Measurements from ENCODE around the gene PTGES. TPM values are rescaled to one million over a fixed set of nuclear protein-coding genes. Genes with fewer than 3 reads are reported as not detected.

The PTGES gene
- total RNA-seq, 2 experiments from 2014 or later = 0.09 to 0.16 TPM

DNA sequence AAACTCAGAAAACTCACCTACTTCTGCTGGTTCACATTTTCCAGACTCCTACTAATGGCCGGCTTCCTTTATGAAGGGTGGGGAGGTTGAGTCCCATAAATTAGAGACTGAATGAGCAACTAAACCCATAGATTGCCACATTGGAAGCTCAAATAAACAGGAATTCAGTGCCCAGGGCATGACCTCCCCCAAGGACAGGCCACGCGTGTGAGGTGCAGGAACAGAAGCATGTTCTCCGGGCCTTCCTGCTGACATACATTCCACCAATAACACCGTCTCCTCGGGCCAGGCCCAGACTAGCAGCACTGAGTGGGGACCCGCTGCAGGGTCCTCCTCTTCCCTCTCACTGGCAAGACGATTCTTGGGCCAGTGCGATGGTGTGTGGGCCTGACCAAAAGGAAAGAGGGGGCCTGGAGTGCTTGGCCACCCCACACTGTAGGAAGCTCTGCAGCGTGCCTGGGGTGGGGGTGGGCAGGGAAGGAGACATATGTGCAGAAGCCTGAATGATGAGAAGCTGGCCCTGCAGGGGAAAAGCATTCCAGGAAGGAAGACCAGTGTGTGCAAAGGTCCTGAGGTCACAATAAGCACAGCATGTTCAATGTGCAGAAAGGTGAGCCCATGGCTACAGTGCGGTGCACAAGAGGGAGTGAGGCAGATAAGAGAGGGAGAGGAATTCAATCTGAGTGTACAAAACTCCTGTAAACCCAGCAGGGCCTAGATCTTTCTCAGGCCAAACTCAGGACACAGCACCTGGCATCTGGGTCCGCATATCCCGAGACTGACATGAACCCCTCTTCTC lies 12.0 kb downstream of the PTGES start:
- intact Hi-C loops (cut with DNase I, micrococcal nuclease) = no loop called here
- DNase-seq = no peak
- ChIA-PET POLR2A (no interaction called here), CTCF (interaction anchor here (0.6 to 6.9 kb wide), 4 partner anchors 14 to 68 kb away, joined by 3 to 101 read pairs (median 15); no protein-coding TSS in a partner anchor)
- no peak for ATAC-seq
- no peaks in the 10 kb centered on the region for H3K36me3 Mint-ChIP-seq (ENCODE audit: low read depth)
- no peak overlapping the region for H3K4me3 Mint-ChIP-seq
- no peak overlapping the region for H3K27ac Mint-ChIP-seq
- peaks cover 6% of the 10 kb centered on the region for H3K4me1 Mint-ChIP-seq
- H3K27me3 Mint-ChIP-seq = no peaks in the 10 kb centered on the region
- no peaks in the 10 kb centered on the region for H3K9me3 Mint-ChIP-seq (ENCODE audit: low read depth)

DNA sequence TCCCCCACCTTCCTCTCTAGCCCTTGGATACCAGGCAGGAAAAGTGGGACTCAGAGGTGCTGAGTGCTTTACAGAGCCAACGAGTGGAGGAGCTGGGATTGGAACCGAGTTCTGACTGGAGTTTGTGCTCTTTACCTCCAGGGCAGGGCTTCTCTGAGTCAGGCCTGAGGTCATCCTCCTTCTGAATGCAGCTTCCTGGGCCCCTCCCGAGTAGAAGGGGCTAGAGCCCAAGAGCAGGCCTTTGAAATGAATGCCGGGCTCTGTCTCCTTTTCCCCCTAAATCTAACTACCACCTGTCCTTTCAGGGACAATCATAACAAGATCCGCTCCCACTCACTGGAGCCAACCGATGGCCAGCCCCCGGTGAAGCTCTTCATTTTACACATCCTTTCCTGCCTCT lies 12.7 kb downstream of the PTGES start:
- H3K27ac Mint-ChIP-seq = no peak overlapping the region
- ATAC-seq = no peak
- ChIA-PET CTCF (interaction anchor here (0.6 to 6.9 kb wide), 5 partner anchors 13 to 67 kb away, joined by 3 to 101 read pairs (median 5); no protein-coding TSS in a partner anchor), POLR2A (no interaction called here)
- H3K36me3 Mint-ChIP-seq (ENCODE audit: low read depth) = no peaks in the 10 kb centered on the region
- peaks cover 6% of the 10 kb centered on the region for H3K4me1 Mint-ChIP-seq
- no peaks in the 10 kb centered on the region for H3K27me3 Mint-ChIP-seq
- no peak overlapping the region for H3K4me3 Mint-ChIP-seq
- intact Hi-C loops (cut with DNase I, micrococcal nuclease) = no loop called here
- no peak for DNase-seq
- no peaks in the 10 kb centered on the region for H3K9me3 Mint-ChIP-seq (ENCODE audit: low read depth)

DNA sequence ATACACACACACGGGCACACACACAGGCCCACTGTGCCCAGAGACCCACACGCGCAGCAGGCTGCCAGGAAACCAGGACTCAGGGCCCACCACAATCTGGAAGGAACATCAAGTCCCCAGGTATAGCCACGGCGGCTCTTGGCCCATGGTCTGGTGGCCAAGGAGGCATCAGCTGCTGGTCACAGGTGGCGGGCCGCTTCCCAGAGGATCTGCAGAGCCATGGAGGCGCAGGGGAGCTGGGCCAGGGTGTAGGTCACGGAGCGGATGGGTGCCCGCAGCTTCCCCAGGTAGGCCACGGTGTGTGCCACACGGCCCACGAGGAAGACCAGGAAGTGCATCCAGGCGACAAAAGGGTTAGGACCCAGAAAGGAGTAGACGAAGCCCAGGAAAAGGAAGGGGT lies 13.4 kb downstream of the PTGES start:
- Mint-ChIP-seq H3K4me1 (peaks cover 6% of the 10 kb centered on the region), H3K27me3 (no peaks in the 10 kb centered on the region), H3K9me3 (ENCODE audit: low read depth) (no peaks in the 10 kb centered on the region), H3K36me3 (ENCODE audit: low read depth) (no peaks in the 10 kb centered on the region), H3K4me3 (no peak overlapping the region), H3K27ac (no peak overlapping the region)
- CTCF ChIA-PET = interaction anchor here (1.0 to 6.9 kb wide), 6 partner anchors 12 to 51 kb away, joined by 3 to 101 read pairs (median 15); no protein-coding TSS in a partner anchor
- intact Hi-C loops (cut with DNase I, micrococcal nuclease) = loop anchor here in 1 of 2 experiments (5.0 kb wide), 1 partner anchor 363 kb away; no protein-coding TSS in a partner anchor
- ATAC-seq (no peak), DNase-seq (no peak)
- POLR2A ChIA-PET = no interaction called here

DNA sequence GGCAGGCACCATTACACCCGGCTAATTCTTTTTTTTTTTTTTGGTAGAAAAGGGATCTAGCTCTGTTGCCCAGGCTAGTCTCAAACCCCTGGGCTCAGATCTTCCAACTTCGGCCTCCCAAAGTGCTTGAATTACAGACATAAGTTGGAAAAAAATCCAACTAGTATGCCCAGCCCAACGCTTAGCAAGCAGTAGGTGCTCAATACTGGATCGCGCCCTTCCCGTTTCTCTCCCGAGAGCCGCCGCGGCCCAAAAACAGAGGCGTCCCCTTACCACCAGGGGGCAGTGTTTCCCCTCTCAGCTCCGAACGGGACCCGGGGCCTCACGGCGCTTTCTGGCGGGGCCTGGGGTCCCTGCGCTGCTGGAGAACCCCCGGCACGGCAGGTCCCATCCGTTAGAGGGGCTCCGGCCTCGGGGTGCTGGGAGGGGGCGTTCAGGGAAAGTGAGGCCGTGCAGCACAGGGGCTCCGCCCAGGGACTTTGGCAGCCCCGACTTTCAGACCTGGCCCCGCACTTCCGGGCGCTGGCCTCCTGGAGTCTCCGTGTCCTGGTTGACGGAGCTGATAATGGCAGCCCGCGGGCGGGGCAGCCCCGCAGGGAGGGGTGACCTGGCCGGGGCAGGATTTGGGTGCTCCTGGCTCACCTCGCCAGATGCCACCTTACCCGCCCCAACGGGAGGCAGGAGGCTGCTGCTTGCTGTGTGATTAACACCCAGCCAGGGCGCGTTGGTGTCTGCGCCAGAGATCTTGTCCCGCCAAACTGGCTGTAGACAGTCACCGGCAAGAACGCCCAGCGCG lies 15.2 kb downstream of the PTGES start:
- ATAC-seq (peak; percentile 89), DNase-seq (peak; percentile 93)
- no peak overlapping the region for H3K27ac Mint-ChIP-seq
- intact Hi-C loops (cut with DNase I, micrococcal nuclease) = loop anchor here (1.0 to 5.0 kb wide), 4 partner anchors 46 to 365 kb away; partner anchors contain the start of gene ASB6 (in 1 of the 2)
- peaks cover 6% of the 10 kb centered on the region for H3K4me1 Mint-ChIP-seq
- ChIA-PET POLR2A (interaction anchor here (0.5 to 1.1 kb wide), 5 partner anchors 14 to 112 kb away, joined by 3 to 4 read pairs (median 4); partner anchors contain the start of gene NTMT1), CTCF (interaction anchor here (0.5 to 6.9 kb wide), 39 partner anchors 8 to 691 kb away, joined by 3 to 101 read pairs (median 4); partner anchors contain the start of gene PTGES)
- no peaks in the 10 kb centered on the region for H3K9me3 Mint-ChIP-seq (ENCODE audit: low read depth)
- peak overlapping the region; percentile 55 for H3K4me3 Mint-ChIP-seq
- no peaks in the 10 kb centered on the region for H3K36me3 Mint-ChIP-seq (ENCODE audit: low read depth)
- no peaks in the 10 kb centered on the region for H3K27me3 Mint-ChIP-seq

DNA sequence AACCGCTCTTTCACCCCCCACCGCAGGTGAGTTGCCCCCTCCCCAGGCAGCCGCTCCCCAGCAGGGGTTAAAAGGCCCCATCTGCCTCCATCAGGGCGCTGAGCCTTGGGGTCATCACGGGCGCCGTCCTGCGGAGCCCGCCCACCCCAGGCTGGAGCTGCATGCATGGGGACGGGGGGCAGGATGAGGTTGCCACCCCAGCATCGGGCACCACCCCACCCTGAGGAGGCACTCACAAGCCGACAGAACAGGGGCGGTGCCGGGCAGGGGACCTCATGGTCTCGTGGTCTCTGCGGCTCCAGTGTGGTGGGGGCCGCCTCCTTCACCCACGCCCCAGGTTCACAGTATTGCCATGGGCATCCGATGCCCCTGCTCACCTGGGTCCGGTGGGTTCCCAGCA lies 16.5 kb downstream of the PTGES start:
- no peaks in the 10 kb centered on the region for H3K27me3 Mint-ChIP-seq
- H3K4me1 Mint-ChIP-seq = peaks cover 6% of the 10 kb centered on the region
- ATAC-seq (no peak), DNase-seq (no peak)
- no peak overlapping the region for H3K27ac Mint-ChIP-seq
- H3K4me3 Mint-ChIP-seq = no peak overlapping the region
- intact Hi-C loops (cut with DNase I, micrococcal nuclease) = loop anchor here in 1 of 2 experiments (5.0 kb wide), 1 partner anchor 366 kb away; no protein-coding TSS in a partner anchor
- no peaks in the 10 kb centered on the region for H3K9me3 Mint-ChIP-seq (ENCODE audit: low read depth)
- ChIA-PET CTCF (interaction anchor here (0.7 to 6.9 kb wide), 6 partner anchors 10 to 1486 kb away, joined by 3 to 101 read pairs (median 3); no protein-coding TSS in a partner anchor), POLR2A (no interaction called here)
- no peaks in the 10 kb centered on the region for H3K36me3 Mint-ChIP-seq (ENCODE audit: low read depth)

DNA sequence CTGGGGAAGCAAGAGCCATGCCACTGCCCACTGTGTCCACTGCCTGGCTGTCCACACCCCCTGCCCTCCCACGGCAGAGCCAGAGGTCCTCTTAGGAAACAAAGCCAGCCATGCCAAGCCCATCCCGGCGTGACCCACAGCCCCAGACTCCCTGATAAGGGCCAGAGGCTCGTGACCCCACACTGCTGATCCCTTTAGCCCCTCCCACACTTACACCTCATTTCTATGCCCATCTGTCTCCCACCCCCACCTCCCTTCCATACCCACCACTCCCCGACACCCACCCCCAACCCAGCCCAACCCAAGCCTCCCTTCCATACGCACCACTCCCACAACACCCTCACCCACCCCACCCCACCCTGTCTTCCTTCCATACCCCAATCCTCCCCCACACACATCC lies 17.3 kb downstream of the PTGES start:
- Mint-ChIP-seq H3K27ac (no peak overlapping the region), H3K36me3 (ENCODE audit: low read depth) (no peaks in the 10 kb centered on the region), H3K4me1 (peaks cover 6% of the 10 kb centered on the region), H3K4me3 (no peak overlapping the region), H3K9me3 (ENCODE audit: low read depth) (no peaks in the 10 kb centered on the region), H3K27me3 (no peaks in the 10 kb centered on the region)
- no peak for DNase-seq
- ATAC-seq = no peak
- POLR2A ChIA-PET = no interaction called here
- intact Hi-C loops (cut with DNase I, micrococcal nuclease) = loop anchor here in 1 of 2 experiments (5.0 kb wide), 1 partner anchor 367 kb away; no protein-coding TSS in a partner anchor
- CTCF ChIA-PET = interaction anchor here (0.5 to 3.7 kb wide), 3 partner anchors 9 to 1485 kb away, joined by 3 to 40 read pairs (median 3); no protein-coding TSS in a partner anchor

DNA sequence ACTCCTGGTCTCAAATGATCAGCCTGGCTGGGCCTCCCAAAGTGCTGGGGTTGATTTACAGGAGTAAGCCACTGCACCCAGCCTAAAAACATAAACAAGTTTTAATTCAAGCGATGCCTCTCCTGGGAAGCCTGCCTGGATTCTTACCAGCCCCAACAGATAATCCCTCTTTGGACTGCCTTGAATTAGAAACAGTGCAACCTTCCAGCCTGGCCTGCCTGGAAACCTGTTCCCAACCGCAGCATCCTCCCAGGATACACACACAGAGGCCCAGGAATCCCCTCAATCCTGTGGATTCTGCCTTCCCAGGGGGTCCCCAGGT lies 19.2 kb downstream of the PTGES start:
- Mint-ChIP-seq H3K27me3 (no peaks in the 10 kb centered on the region), H3K4me1 (peaks cover 6% of the 10 kb centered on the region), H3K9me3 (ENCODE audit: low read depth) (no peaks in the 10 kb centered on the region)

DNA sequence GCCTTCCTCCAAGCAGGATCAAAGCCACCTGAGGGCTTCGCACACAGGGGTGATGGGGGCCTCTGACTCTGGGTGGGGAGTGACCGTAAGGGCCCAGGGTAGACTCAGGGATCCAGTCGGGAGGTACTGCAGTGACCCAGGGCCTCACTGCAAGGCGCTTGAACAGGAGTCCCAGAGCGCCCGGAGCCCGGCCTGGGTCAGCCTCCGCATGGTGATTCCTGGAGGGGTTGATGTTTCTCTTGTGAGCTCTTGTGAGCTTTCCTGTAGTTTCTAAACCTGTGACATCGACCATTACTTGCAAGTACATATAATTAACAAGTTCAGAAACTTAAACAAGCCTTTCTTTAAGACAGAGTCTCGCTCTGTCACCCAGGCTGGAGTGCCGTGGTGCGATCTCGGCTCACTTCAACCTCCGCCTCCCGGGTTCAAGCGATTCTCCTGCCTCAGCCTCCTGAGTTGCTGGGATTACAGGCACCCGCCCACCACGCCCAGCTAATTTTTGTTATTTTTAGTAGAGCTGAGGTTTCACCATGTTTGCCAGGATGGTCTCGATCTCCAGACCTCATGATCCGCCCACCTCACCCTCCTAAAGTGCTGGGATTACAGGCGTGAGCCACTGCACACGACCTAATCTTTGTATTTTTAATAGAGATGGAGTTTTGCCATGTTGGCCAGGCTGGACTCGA lies 19.8 kb downstream of the PTGES start:
- Mint-ChIP-seq H3K4me3 (no peak overlapping the region), H3K9me3 (ENCODE audit: low read depth) (no peaks in the 10 kb centered on the region), H3K27ac (no peak overlapping the region), H3K36me3 (ENCODE audit: low read depth) (no peaks in the 10 kb centered on the region), H3K4me1 (peaks cover 3% of the 10 kb centered on the region), H3K27me3 (no peaks in the 10 kb centered on the region)
- intact Hi-C loops (cut with DNase I, micrococcal nuclease) = no loop called here
- ChIA-PET POLR2A (no interaction called here), CTCF (interaction anchor here (0.8 kb wide), 1 partner anchor 51 kb away, joined by 3 read pairs; no protein-coding TSS in a partner anchor)
- DNase-seq (no peak), ATAC-seq (no peak)

More for the DNA sequence above, 19.2 kb downstream of the PTGES start:
- DNase-seq = no peak
- ChIA-PET CTCF (interaction anchor here (1.6 kb wide), 1 partner anchor 49 kb away, joined by 5 read pairs; no protein-coding TSS in a partner anchor), POLR2A (no interaction called here)
- H3K4me3 Mint-ChIP-seq = no peak overlapping the region
- ATAC-seq = no peak
- H3K36me3 Mint-ChIP-seq (ENCODE audit: low read depth) = no peaks in the 10 kb centered on the region
- intact Hi-C loops (cut with DNase I, micrococcal nuclease) = no loop called here
- no peak overlapping the region for H3K27ac Mint-ChIP-seq

DNA sequence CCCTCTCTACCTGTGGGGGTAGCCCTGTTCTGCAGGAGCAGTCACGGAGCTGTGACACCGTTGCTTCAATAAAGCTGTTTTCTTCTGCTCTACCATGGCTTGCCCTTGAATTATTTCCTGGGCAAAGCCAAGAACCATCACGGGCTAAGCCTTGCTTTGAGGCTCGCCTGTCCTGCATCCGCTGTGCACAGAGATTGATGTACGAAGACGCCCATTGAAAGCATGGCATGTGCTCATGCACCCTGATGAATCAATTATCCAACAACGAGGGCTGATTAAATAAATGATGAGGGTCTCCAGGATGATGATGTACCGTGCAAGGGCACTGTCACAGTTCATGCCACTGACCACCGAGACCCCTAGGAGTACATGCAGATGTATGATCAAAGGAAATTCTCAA lies 20.7 kb downstream of the PTGES start:
- ATAC-seq (no peak), DNase-seq (no peak)
- CTCF ChIA-PET = interaction anchor here (0.7 kb wide), 1 partner anchor 93 kb away, joined by 3 read pairs; no protein-coding TSS in a partner anchor
- Mint-ChIP-seq H3K4me3 (no peak overlapping the region), H3K4me1 (no peaks in the 10 kb centered on the region), H3K27ac (no peak overlapping the region), H3K27me3 (no peaks in the 10 kb centered on the region), H3K9me3 (ENCODE audit: low read depth) (no peaks in the 10 kb centered on the region), H3K36me3 (ENCODE audit: low read depth) (no peaks in the 10 kb centered on the region)
- intact Hi-C loops (cut with DNase I, micrococcal nuclease) = no loop called here
- POLR2A ChIA-PET = no interaction called here

DNA sequence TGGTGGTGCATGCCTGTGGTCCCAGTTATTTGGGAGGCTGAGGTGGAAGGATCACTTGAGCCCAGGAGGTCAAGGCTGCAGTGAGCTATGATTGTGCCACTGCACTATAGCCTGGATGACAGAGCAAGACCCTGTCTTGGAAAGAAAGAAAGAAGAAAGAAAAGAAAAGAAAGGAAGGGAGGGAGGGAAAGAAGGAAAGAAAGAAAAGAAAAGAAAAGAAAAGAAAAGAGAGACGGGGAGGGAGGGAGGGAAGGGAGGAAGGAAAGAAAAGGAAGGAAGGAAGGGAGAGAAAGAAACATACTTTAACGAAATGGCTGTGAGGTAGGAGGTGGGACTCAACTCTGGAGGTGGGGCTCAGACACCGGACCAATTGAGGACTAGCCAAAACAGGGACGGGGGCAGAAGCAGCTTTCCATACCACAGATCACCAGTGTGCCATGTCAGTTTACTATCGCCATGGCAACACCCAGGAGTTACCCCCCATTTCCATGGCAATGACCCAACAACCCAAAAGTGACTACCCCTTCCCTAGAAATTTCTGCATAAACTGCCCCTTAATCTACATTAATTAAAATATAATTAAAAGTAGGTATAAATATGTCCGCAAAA lies 21.3 kb downstream of the PTGES start:
- Mint-ChIP-seq H3K27me3 (no peaks in the 10 kb centered on the region), H3K9me3 (ENCODE audit: low read depth) (no peaks in the 10 kb centered on the region), H3K4me3 (no peak overlapping the region), H3K27ac (no peak overlapping the region), H3K4me1 (peaks cover 2% of the 10 kb centered on the region), H3K36me3 (ENCODE audit: low read depth) (no peaks in the 10 kb centered on the region)
- no peak for DNase-seq
- ATAC-seq = no peak
- CTCF ChIA-PET = interaction anchor here (0.7 kb wide), 1 partner anchor 93 kb away, joined by 3 read pairs; no protein-coding TSS in a partner anchor
- POLR2A ChIA-PET = no interaction called here
- intact Hi-C loops (cut with DNase I, micrococcal nuclease) = no loop called here
